Astrocyte of the hippocampus (primary cell): Measurements from ENCODE around the gene DDX20.
"Not testable (repeated sequence)": the region's sequence is repeated elsewhere in the genome, so short reads cannot be mapped to it uniquely, and the experiment has no call there.

Source experiments
- DNase-seq: peaks from one replicate; pipeline ENCODE4 v3.0.0; 2011; ENCODE audit warnings: low read depth, low spot score

The DDX20 gene

GRCh38 chr1:111789666-111790316, 34.1 kb downstream of the DDX20 start:
- DNase-seq: peak; percentile 27

GRCh38 chr1:111791776-111792175, 36.1 kb downstream of the DDX20 start:
- no peak for DNase-seq

- no peak for DNase-seq
Observed at GRCh38 chr1:111792249-111792648, 36.5 kb downstream of the DDX20 start.

DNA sequence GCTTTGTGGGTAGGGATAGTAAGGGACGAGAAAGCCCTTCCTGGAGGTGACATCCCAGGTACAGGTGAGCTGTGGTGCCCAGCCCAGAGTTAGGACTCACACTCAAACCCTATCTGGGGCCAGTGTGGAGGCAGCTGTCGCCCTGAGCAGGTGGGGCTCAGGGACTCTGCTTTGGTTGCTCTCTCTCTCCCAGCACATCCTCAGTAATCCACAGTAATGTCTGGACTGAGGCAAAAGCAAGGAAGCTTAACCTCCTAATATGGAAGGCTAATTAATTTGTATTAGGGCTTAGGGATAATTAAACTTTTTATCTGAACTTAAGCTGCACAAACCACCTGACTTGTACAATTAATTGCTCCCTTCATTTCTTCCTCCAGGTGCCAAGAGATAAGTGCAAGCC, 38.2 kb downstream of the DDX20 start:
- DNase-seq: no peak

GRCh38 chr1:111795401-111795800, 39.7 kb downstream of the DDX20 start:
- no peak for DNase-seq

DNA sequence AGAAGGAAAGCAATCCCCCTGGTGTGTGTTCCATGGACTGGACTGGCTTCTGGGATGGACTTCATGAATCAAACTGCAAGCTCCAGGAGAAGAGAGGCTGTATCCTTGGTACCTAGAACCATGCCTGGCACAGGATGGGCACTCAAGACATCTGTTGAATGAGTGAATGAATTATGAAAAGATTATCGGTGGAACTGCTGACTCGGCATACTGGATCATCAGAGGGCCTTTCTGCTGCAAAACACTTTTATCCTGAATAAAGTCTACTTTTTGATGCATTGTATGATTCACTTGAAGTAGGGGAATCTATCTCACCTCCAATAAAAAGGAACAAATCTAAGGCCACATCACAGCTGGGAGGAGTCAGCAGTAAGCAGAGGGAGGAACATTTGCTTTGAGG, 42.9 kb downstream of the DDX20 start:
- DNase-seq: no peak

DNA sequence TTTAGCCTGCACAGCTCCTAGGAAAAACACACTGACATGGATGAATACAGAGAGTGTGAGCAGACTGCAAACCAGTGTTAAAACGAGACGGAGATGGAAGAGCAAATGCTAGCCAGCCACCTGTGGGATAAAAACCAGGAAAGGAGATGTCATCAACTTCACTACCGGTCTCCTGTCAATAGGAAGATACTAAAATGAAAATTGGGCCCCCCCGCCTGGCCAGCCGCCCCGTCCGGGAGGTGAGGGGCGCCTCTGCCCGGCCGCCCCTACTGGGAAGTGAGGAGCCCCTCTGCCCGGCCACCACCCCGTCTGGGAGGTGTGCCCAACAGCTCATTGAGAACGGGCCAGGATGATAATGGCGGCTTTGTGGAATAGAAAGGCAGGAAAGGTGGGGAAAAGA, 44.0 kb downstream of the DDX20 start:
- DNase-seq: not testable (repeated sequence)

DNA sequence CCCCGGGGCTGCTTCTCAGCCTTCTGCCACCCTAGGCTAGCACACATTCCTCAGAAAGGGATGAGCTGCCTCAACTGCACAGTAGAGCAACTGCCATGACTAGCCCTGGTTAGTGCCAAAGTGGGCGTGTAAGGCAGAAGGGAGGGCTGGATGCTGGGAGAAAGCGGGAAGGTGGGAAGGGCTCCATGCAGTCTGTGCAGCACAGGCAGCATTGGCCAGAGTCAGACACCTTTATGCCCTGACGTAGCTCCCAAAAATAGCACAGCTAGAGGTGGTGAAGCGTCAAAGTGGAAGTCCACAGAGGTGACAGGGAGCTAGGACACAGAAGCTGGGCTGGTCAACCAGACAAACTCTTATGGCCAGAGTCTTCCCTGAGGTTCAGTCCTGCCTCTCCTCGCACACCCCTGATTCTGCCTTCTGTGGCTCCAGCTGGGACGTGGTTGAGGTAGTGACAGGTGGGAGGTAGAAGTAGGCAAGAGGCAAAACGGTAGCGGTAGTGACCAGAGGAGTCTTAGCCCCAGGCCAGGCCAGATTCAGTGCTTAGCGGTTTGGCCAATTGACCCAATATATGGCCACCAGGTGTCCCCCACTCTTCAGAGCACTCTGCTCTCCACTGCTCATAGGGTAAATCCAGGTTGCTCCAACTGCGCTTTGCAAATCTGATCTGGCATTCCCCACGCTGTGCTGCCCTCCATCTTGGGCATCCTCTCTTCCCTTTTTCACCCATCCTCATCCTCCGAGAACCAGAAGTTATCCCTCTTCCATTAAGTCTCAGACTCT, 45.6 kb downstream of the DDX20 start:
- no peak for DNase-seq

DNA sequence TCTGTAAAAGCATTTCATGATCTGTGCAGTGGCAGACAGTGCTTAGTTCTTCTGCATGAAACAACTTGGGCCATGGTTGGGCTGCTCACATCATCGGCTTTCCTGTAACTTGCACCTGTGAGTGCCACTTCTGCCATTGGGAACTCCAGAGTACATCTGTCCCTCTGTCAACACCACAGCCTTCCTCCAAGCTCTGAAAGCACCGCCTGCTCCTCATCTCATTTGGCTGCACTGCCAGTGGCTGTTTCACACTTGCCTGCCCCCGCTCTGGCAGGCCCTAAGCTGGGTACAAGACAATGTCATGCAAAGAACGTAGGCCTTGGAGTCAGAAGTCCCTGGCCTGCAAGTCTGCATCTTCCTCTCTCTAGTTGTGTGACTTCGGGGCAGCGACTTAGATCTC, 46.4 kb downstream of the DDX20 start:
- no peak for DNase-seq

GRCh38 chr1:111802984-111803383, 47.3 kb downstream of the DDX20 start:
- DNase-seq: no peak

DNA sequence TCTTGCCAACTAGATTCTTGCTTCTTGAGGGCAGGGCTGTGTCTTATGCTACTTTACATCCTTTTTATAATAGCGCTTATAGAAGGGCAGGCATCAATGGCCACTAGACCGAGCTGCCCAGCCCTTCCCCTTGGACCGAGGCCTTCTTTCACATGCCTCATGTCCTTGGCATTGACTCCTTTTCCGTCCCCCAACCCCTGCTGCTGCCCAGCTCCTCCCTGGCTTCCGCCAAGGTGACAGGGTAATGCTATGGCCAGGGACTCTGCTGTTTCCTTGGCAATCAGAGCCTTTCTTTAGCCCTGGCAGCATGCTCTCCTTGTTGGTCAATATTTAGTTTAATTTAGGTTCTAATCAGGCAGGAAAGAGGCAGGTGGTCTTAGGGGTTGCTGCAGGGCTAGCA, 48.2 kb downstream of the DDX20 start:
- DNase-seq: no peak

DNA sequence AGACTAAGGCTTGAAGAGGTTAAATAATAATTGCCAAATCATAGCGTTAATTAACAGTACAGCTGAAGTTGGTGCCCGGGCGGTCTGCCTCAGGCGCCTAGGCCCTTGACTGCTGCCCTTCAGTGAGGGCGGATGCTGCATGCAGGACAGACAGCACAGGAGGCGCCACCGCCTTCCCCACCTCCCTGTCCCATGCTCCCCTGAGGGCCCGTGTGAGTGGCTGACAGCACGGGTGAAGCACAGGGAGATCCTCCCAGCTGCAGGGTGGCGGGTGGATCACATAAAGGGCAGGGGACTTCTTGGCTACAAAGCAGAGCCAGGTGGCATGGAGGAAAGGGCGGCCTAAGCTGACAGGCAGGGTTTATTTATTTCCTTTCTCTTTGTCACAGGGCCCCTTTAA, 49.1 kb downstream of the DDX20 start:
- no peak for DNase-seq

DNA sequence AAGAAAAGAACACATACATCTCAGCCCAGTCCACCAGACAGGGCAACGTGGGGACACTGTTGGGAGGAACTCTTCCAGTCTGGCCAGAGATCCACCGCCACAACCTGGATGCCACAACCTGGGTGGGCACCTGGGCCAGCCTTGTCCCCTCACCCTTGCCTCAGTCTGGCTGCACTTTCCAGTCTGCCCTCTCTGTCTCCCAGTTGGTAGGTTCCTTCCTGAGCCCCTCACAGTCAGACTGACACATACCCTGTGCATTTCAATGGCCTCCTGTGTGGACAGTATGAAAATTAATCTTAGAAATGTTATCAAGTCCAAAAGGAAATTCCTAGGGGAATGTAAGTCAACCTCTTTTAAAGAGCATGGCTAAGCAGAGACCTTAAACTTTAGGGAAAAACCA, 49.5 kb downstream of the DDX20 start:
- DNase-seq: no peak

DNA sequence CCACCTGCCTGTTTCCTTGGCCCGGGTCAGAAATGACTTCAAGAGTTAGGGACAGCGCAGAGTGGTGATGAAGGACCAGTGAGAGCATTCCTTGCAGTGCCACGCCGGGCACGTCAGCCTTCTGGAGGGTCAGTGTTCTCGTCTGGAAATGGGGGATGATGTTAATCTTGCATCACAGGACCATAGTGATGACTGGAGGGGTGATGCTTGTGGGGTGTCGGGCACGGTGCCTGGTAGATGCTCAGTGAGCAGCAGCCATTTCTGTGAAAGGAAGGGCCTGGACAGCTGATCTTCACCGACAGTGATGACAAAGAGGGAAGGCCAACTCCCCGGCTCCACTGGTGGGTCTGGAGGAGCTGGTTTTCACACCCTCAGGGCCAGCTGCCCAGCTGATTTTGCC, 56.2 kb downstream of the DDX20 start:
- DNase-seq: no peak

GRCh38 chr1:111812306-111812705, 56.6 kb downstream of the DDX20 start:
- DNase-seq: no peak

DNA sequence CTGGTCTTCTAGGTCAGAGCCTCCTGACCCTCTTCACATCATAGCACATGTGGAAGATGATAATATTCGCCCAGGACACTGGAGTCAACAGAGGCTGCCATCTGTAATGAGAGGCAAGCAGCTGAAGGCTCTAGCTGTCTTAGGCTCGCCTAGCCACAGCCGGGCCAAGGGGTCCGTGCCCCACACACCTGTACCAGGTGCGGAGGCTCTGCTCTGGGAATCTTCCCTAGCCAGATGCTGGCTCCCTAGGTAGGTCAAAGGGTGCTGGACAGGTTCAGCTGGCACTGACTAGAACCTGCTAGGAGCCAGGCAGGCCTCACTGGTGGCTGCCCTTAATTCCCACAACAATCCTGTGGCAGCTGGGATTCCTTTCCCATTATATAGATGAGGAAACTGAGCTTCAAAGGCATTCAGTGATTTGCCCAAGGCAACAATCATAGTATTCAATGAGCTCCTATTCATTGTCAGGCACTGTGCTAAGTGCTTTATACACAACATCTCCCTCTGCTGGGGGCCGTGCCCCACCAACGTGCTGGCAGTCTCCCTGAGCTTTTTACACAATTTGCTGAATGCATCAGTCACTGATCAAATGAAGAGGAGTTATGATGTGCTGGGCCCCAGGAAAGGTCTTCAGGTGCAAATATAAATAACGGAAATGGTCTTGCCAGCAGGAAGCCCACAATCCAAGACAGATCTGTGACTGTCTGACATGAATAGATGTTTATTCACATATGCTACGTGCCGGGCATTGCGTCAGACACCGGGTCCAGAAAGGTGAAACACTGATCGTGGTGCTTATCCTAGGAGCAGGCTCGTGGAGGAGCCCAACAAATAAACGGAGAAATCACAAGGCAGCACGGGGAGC, 58.0 kb downstream of the DDX20 start:
- no peak for DNase-seq

GRCh38 chr1:111814305-111814628, 58.6 kb downstream of the DDX20 start:
- no peak for DNase-seq

- no peak for DNase-seq
Observed at GRCh38 chr1:111814642-111815041, 58.9 kb downstream of the DDX20 start.
